ENCODE data around the gene STIP1.
"Not testable (repeated sequence)": the region's sequence is repeated elsewhere in the genome, so short reads cannot be mapped to it uniquely, and the experiment has no call there.

STIP1 gene

GRCh38 chr11:64240435-64241240, 54.7 kb downstream of the STIP1 start, which contains the start of gene FKBP2:
FKBP2 (plus strand) TSS chr11:64241095; CDS start chr11:64242388, 1,293 bp downstream.
- DNase-seq, result peak; percentile 94

DNA sequence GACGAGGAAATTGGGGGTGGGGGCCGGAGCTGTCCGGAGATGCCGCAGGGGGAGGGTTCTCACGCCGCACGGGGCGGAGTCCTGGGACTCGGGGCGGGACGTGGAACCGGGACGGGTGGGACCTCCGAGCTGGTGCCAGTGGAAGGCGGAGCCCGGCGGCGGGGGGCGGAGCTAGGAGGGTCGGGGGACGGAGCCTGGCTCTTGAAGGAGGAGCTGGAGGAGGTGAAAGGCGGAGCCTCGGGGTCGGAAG, 55.2 kb downstream of the STIP1 start:
- DNase-seq, result peak; percentile 99

GRCh38 chr11:64241491-64242374, 55.8 kb downstream of the STIP1 start:
- no peak for DNase-seq

- no peak for DNase-seq
Measured at GRCh38 chr11:64243236-64243854, 57.4 kb downstream of the STIP1 start.

DNA sequence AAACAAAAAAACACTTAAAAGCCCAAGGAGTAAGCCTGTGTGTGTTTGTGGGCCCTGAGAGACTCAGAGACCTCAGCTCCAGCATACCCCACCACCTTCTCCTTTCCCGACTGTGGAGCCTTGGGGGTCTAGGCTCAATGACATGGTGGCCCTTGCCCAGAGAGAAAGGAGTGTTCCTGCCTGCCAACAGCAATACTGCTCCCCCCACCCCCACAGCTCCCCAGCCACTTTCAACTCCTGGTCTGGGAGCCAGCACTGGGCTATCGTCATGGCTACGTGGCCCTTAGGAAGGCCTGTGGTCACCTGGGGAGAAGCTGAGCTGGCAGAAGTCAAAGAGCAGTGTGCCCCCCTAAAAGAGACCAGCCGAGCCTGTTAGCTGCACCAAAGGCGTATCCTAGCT, 58.1 kb downstream of the STIP1 start:
- no peak for DNase-seq

DNA sequence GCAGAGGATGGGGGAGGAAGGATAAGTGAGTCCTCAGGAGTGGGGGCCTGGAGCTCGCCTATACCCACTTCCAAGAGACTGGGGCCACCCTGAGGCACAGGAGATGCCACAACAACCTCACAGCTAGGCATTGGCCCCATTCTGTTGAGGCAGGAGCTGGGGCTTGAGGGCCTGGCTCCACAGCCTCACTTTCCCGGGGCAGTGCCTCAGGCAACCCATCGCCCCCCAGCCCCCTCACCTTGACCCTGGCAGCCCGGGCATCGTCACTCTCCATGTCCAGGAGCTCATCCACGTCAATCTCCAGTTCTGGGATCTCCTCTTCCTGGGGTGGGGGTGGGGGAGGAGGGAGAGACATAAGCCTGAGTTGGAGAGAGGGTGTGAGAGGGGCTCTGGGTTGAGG, 59.0 kb downstream of the STIP1 start:
- DNase-seq, result no peak

GRCh38 chr11:64245401-64245796, 59.4 kb downstream of the STIP1 start:
- no peak for DNase-seq

GRCh38 chr11:64245797-64246620, 60.0 kb downstream of the STIP1 start:
- no peak for DNase-seq

DNA sequence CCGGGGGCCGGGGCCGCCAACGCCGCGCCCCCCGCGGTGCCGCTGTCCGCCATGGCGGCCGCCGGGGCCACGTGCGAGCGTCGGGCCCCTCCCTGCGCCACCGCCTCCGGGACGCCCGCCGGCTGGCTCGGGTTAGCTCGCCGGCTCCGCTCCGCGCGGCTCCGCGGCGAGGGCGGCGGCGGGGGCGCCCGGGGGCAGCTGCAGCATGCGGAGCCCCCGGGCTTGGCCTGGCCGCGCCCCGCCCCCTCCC, 60.6 kb downstream of the STIP1 start:
- DNase-seq, result not testable (repeated sequence)

DNA sequence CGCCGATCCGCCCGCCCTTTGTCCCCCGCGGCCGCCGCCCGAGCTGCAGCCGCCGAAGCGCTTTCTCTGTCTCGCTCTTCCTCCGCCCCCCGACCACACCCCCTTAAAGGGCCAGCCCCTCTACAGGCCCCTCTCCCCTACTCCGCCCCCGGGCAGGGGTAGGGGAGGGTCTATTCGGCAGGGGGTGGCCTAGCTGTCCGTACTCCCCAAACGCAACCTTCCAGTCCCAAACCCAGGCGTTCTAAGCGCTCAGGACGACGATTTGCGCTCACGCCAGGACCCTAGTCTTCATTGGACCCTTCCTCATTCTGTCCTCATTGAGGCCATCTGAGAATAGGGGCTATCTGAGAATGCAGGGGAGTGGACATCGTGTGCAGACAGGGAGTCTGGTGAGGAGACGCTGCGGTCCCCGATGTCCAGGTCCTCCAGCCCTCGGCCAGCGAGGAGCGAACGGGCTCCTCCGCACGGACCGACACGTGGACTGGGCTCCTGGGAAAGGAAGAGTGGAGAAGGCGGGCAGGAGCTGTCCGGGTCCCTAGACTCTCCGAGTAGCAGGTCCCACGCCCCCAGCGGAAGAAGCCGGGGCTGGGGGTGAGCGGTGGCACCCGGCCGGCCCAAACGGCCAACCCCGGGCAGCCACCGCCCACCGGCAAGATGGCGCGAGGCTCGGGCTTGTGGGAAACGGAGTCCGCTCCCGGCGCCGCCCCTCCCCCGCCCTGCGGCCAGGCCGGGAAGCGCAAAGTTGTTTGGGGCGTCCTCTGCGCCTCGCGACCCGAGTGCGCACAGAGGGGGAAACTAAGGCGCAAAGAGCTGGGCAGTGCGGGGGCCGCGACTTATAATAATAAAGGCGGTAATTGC, 61.1 kb downstream of the STIP1 start, which contains the start of gene PPP1R14B:
PPP1R14B (minus strand) TSS at position 73 of the 858 bp plus-strand sequence. CDS start 270 bp downstream, outside the sequence.
- DNase-seq, result peak; percentile 57

GRCh38 chr11:64247729-64248531, 62.0 kb downstream of the STIP1 start:
- no peak for DNase-seq

- DNase-seq, result no peak
Measured at GRCh38 chr11:64248578-64248977, 62.6 kb downstream of the STIP1 start.

DNA sequence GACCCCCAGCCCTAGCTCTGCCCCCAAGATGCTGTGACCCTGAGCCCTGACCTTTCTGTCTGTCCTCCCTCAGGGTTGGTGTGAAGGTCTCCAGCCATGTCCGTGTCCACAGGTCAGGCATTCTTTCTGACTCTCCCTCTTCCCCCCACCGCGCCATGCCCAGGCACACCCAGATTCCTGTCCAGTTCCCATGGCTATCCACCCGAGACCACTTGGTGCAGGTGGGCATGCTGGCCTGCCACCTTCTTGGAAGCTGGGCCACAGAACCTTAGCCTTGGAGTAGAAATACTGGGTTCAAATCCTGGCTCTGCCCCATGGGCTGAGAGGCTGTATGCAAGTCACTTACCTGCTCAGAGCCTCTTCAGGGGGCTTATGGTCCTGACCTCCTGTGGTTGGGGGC, 63.1 kb downstream of the STIP1 start:
- no peak for DNase-seq

- DNase-seq, result no peak
Measured at GRCh38 chr11:64249563-64250414, 63.8 kb downstream of the STIP1 start.

DNA sequence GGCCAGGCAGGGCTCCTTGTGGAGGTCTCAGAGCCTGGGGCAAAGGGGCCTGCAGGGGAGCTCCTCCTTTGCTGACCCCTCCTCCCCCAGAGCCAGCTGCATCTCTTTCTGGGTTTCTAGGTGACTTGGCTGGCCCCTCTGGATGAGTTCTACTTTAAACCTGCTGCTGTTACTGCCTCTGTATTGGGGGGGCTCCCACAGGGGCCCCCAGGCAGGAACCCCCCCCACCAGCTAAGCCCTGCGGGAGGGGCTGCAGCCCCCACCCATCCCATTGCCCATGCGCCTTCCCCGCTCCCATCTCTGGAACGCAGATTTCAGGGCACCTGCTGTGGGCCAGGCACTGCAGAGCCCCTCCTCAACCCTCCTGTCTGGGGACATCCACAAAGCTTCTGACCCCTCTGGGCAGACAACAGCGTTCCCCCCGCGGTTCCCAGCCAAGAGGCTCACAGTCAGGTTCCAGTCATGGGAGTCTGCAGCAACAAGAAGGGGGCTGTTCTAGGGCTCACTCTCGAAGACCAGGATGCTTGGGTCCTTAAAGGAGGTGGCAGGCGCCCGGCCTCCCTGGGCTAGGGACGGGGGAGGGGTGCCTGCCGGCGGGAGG, 64.5 kb downstream of the STIP1 start:
- DNase-seq, result no peak

DNA sequence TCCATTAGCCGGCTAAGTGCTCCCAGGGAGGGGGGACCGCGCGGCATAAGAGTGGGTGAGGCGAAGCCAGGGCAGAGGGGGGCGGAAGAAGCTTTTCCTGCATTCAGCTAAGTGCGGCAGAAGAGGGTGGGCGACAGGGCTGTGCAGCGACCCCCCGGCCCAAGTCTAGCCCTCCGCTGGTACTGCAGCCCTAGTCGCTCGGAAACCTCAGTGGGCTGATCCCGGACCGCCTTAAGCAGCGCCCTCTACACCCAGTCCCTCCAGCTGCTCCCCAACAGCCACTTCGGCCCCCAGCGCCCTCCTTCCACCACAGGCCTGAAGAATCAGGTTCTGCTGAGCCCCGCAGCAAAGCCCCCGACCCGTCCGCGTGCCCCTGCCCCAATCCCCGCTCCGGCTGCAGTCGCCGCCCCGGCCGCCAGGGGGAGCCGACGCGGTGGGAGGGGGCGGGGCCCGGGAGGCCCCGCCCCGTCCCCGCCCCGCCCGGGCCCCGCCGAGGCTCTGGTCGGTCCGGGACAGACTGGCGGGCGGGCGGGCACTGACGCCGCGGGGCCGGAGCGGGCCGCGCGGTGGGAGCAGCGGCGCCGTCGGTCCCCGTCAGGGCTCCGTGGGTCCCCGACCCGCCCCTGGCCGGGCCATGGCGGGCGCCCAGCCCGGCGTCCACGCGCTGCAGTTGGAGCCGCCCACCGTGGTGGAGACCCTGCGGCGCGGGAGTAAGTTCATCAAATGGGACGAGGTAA, 65.2 kb downstream of the STIP1 start, which contains the start of gene PLCB3:
PLCB3 (plus strand) TSS at position 515 of the 737 bp plus-strand sequence; CDS start at position 635, 120 bp downstream.
- no peak for DNase-seq

- no peak for DNase-seq
Measured at GRCh38 chr11:64251753-64252002, 65.7 kb downstream of the STIP1 start.

DNA sequence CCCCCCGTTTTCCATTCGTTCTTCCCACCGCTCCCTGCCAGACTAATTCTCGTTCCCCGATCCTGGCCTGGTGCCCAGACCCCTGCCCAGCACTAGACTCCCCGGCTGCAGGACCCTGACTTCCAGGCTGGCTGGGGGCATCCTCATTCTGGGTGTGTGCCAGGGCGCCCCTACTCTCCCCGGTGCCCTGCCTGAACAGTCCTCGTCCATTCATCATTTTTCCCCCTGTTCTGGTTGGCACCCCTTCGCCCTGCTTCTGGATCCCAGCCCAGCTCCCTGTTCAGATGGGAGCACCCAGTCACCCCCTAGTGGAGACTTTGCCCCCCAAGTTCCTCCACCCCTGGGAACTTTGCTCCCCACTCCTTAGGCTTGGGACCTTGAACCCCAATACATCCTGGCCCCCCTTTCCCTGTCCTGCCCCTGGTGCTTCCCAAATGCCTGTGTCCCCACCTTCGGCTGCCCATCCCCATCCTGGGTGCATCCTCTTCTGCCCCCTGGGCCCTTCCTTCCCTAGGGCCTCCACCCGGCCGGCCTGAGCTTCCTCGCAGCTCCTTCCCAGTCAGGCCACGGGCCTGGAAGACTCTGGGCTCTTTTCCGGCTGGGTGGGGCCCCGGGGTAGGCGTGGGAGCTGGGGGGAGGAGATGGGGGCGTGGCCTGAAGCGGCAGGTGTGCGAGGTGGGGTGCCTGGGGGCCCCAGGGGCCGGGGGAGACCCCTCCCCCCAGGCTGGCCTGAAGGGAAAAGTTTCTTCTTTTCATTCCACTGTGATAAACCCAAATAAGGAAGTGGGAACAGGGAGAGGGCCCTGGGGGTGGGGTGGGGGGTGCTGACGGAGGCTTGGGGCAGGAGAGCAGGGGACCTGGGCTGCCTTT, 66.3 kb downstream of the STIP1 start:
- no peak for DNase-seq

All from GOT3 (cell line).